H1 (cell line): ENCODE measurements around the gene LRCH1. TPM values are rescaled to one million over a fixed set of nuclear protein-coding genes. Genes with fewer than 3 reads are reported as not detected.

Source experiments
- CTCF ChIA-PET: fragments of 300-600 bp; sonication (Branson Sonifier 250); formaldehyde crosslinking; loops from one replicate; lab custom pipeline; 2021; ENCODE audit not compliant: partially characterized antibody; lab: Charles Lee
- POLR2A ChIA-PET: fragments of 300-600 bp; sonication (Branson Sonifier 250); formaldehyde crosslinking; loops from one replicate; lab custom pipeline; 2021; ENCODE audit warnings: inconsistent platforms; ENCODE audit not compliant: partially characterized antibody; lab: Charles Lee
- DNase-seq, 2 experiments: peaks; one replicate each; pipeline versions ENCODE4 v3.0.0 to v3.0.0-alpha.2; 2010 to 2022; ENCODE audit warnings: low spot score in 2 of 2, low read depth in 1 of 2, mixed read lengths in 1 of 2
- FAIRE-seq: peaks from 2 replicates; lab custom pipeline; 2011; peaks lifted over from hg19 to GRCh38; lab: Jason Lieb, UNC
- H2AFZ ChIP-seq: 2 replicates; pipeline ENCODE4 v1.8.1; 2012; ENCODE audit warnings: low read length, inconsistent platforms
- H2AK5ac ChIP-seq: 2 replicates; pipeline ENCODE4 v1.6.1; 2013; ENCODE audit warnings: low read depth, low read length
- H2BK120ac ChIP-seq: replicated peaks from 2 replicates; pipeline ENCODE3; 2013; ENCODE audit warnings: low read depth, low read length, inconsistent platforms
- H2BK12ac ChIP-seq: 2 replicates; pipeline ENCODE4 v1.6.1; 2013; ENCODE audit warnings: low read depth, low read length
- H2BK15ac ChIP-seq: 2 replicates; pipeline ENCODE4 v1.6.1; 2013; ENCODE audit warnings: low read length
- H2BK20ac ChIP-seq: 2 replicates; pipeline ENCODE4 v1.6.1; 2013; ENCODE audit warnings: low read length
- H2BK5ac ChIP-seq: 2 replicates; pipeline ENCODE4 v1.6.1; 2013; ENCODE audit warnings: low read depth, low read length
- H3K14ac ChIP-seq: 2 replicates; pipeline ENCODE4 v1.6.1; 2013; ENCODE audit warnings: inconsistent platforms; ENCODE audit not compliant: insufficient read length
- H3K18ac ChIP-seq: 2 replicates; pipeline ENCODE4 v1.6.1; 2013; ENCODE audit warnings: low read length; ENCODE audit errors: extremely low read depth
- H3K23ac ChIP-seq: 2 replicates; pipeline ENCODE4 v1.6.1; 2013; ENCODE audit warnings: inconsistent platforms; ENCODE audit not compliant: insufficient read length
- H3K23me2 ChIP-seq: 2 replicates; pipeline ENCODE4 v1.6.1; 2013; ENCODE audit warnings: low read depth, low read length
- H3K27ac ChIP-seq: 2 replicates; pipeline ENCODE4 v1.6.1; 2011; ENCODE audit warnings: low read depth, low read length, inconsistent platforms
- H3K27me3 ChIP-seq, 4 experiments: replicated peaks in 1 of 4; 1 replicate in 1 of 4; 2 replicates in 3 of 4; pipeline versions ENCODE4 v1.6.1 to v1.8.1; 2011 to 2013; ENCODE audit warnings: low read length in 3 of 4, mild to moderate bottlenecking in 3 of 4, inconsistent platforms in 2 of 4, mixed read lengths in 2 of 4, moderate library complexity in 1 of 4; ENCODE audit not compliant: control insufficient read depth in 3 of 4, insufficient read depth in 3 of 4; ENCODE audit errors: extremely low read depth in 1 of 4
- H3K36me3 ChIP-seq, 4 experiments: 2 replicates each; pipeline versions ENCODE4 v1.6.1 to v1.8.1; 2011 to 2013; ENCODE audit warnings: mild to moderate bottlenecking in 4 of 4, low read length in 3 of 4, moderate library complexity in 2 of 4, control low read depth in 1 of 4, inconsistent platforms in 1 of 4; ENCODE audit not compliant: insufficient read depth in 4 of 4, control insufficient read depth in 2 of 4
- H3K4ac ChIP-seq: replicated peaks from 2 replicates; pipeline ENCODE3; 2013; ENCODE audit warnings: low read length, low read depth, mixed read lengths, inconsistent platforms; ENCODE audit not compliant: insufficient read length
- H3K4me1 ChIP-seq, 4 experiments: replicated peaks in 1 of 4; 1 replicate in 1 of 4; 2 replicates in 3 of 4; pipeline versions ENCODE4 v1.6.1 to v1.8.1; 2011 to 2013; ENCODE audit warnings: low read length in 3 of 4, inconsistent platforms in 2 of 4, mixed read lengths in 1 of 4; ENCODE audit not compliant: insufficient read depth in 4 of 4, control insufficient read depth in 3 of 4
- H3K4me2 ChIP-seq, 2 experiments: 2 replicates each; pipeline versions ENCODE4 v1.6.1 to v1.8.1; 2011 to 2013; ENCODE audit warnings: low read depth in 2 of 2, low read length in 2 of 2, control low read depth in 1 of 2, inconsistent platforms in 1 of 2, mild to moderate bottlenecking in 1 of 2; ENCODE audit not compliant: insufficient read depth in 1 of 2
- H3K4me3 ChIP-seq, 4 experiments: fragments of 200-600, 300-600 bp in 1 of 4; sonication (generic), shearing (Covaris generic), sonication (Bioruptor Twin) in 1 of 4; 2 replicates each; pipeline versions ENCODE4 v1.5.1 to v1.8.1; 2011 to 2016; ENCODE audit warnings: low read length in 4 of 4, low read depth in 3 of 4, control low read depth in 2 of 4, inconsistent platforms in 2 of 4, mild to moderate bottlenecking in 2 of 4, mixed read lengths in 1 of 4, moderate library complexity in 1 of 4; ENCODE audit not compliant: insufficient read depth in 2 of 4; ENCODE audit errors: extremely low read depth in 1 of 4
- H3K56ac ChIP-seq: replicated peaks from 2 replicates; pipeline ENCODE3; 2013; ENCODE audit warnings: low read depth, mild to moderate bottlenecking, mixed read lengths, low read length, inconsistent platforms; ENCODE audit not compliant: insufficient read length
- H3K79me1 ChIP-seq: 2 replicates; pipeline ENCODE4 v1.6.1; 2013; ENCODE audit warnings: low read depth, low read length, control low read depth
- H3K79me2 ChIP-seq, 2 experiments: 2 replicates each; pipeline versions ENCODE4 v1.6.1 to v1.8.1; 2012 to 2013; ENCODE audit warnings: low read length in 2 of 2, mild to moderate bottlenecking in 2 of 2, inconsistent platforms in 1 of 2; ENCODE audit not compliant: insufficient read depth in 2 of 2, control insufficient read depth in 1 of 2
- H3K9ac ChIP-seq, 4 experiments: replicated peaks in 1 of 4; 1 replicate in 1 of 4; 2 replicates in 3 of 4; pipeline versions ENCODE4 v1.6.1 to v1.8.1; 2011 to 2013; ENCODE audit warnings: low read depth in 3 of 4, low read length in 3 of 4, control low read depth in 2 of 4, mild to moderate bottlenecking in 2 of 4, moderate library complexity in 2 of 4, inconsistent platforms in 1 of 4; ENCODE audit errors: extremely low read depth in 1 of 4
- H3K9me3 ChIP-seq, 2 experiments: 2 replicates each; pipeline versions ENCODE4 v1.6.1 to v1.8.1; 2012 to 2013; ENCODE audit warnings: mild to moderate bottlenecking in 2 of 2, moderate library complexity in 2 of 2, control low read depth in 1 of 2, inconsistent platforms in 1 of 2, low read depth in 1 of 2, low read length in 1 of 2, mixed read lengths in 1 of 2; ENCODE audit not compliant: insufficient read depth in 2 of 2
- H4K20me1 ChIP-seq, 2 experiments: replicated peaks in 1 of 2; 2 replicates each; pipeline versions ENCODE3 to v1.8.1; 2011 to 2013; ENCODE audit warnings: inconsistent platforms in 2 of 2, low read length in 2 of 2, mild to moderate bottlenecking in 1 of 2; ENCODE audit not compliant: insufficient read depth in 2 of 2, control insufficient read depth in 1 of 2
- H4K5ac ChIP-seq: 2 replicates; pipeline ENCODE4 v1.6.1; 2013; ENCODE audit warnings: low read length, low read depth, mixed read lengths, inconsistent platforms; ENCODE audit not compliant: insufficient read length
- H4K8ac ChIP-seq: 2 replicates; pipeline ENCODE4 v1.8.0; 2013; ENCODE audit warnings: mild to moderate bottlenecking, moderate library complexity, low read length, inconsistent platforms; ENCODE audit not compliant: insufficient read depth; ENCODE audit errors: extremely low read depth
- H4K91ac ChIP-seq: replicated peaks from 2 replicates; pipeline ENCODE3; 2013; ENCODE audit warnings: low read length, mixed read lengths, inconsistent platforms; ENCODE audit not compliant: insufficient read length
- BACH1 ChIP-seq: IDR thresholded peaks from 2 replicates; pipeline ENCODE4 v1.6.1; 2012; ENCODE audit warnings: low read length, improper control_type of control experiment
- BCL11A ChIP-seq, 2 experiments: IDR thresholded peaks; one replicate each; pipeline ENCODE4 v1.6.1; 2011; ENCODE audit warnings: low read depth in 2 of 2, low read length in 2 of 2, mild to moderate bottlenecking in 2 of 2
- CBX5 ChIP-seq: fragments of 300-800, 300-1000 bp; sonication (generic); IDR thresholded peaks from 2 replicates; pipeline ENCODE4 v1.7.1; 2016; ENCODE audit warnings: antibody characterized with exemption, low read length, low read depth
- CHD1 ChIP-seq: IDR thresholded peaks from 2 replicates; pipeline ENCODE4 v1.6.1; 2012; ENCODE audit warnings: low read depth, low read length, improper control_type of control experiment
- CHD2 ChIP-seq: IDR thresholded peaks from 2 replicates; pipeline ENCODE4 v1.6.1; 2012; ENCODE audit warnings: low read length, improper control_type of control experiment
- GABPA ChIP-seq: IDR thresholded peaks from 2 replicates; pipeline ENCODE4 v1.6.1; 2011; ENCODE audit warnings: mild to moderate bottlenecking, low read length, moderate library complexity, borderline replicate concordance; ENCODE audit not compliant: insufficient read depth
- HDAC6 ChIP-seq: IDR thresholded peaks from one replicate; pipeline ENCODE4 v1.7.1; 2012; ENCODE audit warnings: low read depth, mild to moderate bottlenecking, inconsistent platforms, low read length, moderate library complexity
- JUN ChIP-seq: IDR thresholded peaks from 2 replicates; pipeline ENCODE4 v1.6.1; 2011; ENCODE audit warnings: low read depth, mild to moderate bottlenecking, improper control_type of control experiment, low read length
- KDM1A ChIP-seq: fragments of 200-600, 300-600 bp; sonication (generic); IDR thresholded peaks from 2 replicates; pipeline ENCODE4 v1.7.1; 2016; ENCODE audit warnings: mild to moderate bottlenecking, low read length, borderline replicate concordance
- NANOG ChIP-seq: IDR thresholded peaks from 2 replicates; pipeline ENCODE4 v1.6.1; 2011; ENCODE audit warnings: low read length, low read depth, mild to moderate bottlenecking, inconsistent platforms; ENCODE audit not compliant: insufficient read depth, poor library complexity, severe bottlenecking
- POLR2A ChIP-seq, 2 experiments: IDR thresholded peaks; 1 replicate in 1 of 2; 2 replicates in 1 of 2; pipeline ENCODE4 v1.6.1; 2011; ENCODE audit warnings: low read depth in 2 of 2, low read length in 2 of 2, mild to moderate bottlenecking in 2 of 2; ENCODE audit errors: control extremely low read depth in 1 of 2
- RNF2 ChIP-seq: fragments of 200-900, 300-1000 bp; sonication (generic); IDR thresholded peaks from 2 replicates; pipeline ENCODE4 v1.7.1; 2016; ENCODE audit warnings: borderline replicate concordance, low read depth, mild to moderate bottlenecking, antibody characterized with exemption, low read length; ENCODE audit not compliant: poor library complexity, severe bottlenecking; ENCODE audit errors: missing control alignments
- RXRA ChIP-seq: IDR thresholded peaks from 2 replicates; pipeline ENCODE4 v1.6.1; 2011; ENCODE audit warnings: low read depth, mild to moderate bottlenecking, low read length, moderate library complexity; ENCODE audit not compliant: insufficient read depth
- SIRT6 ChIP-seq: IDR thresholded peaks from one replicate; pipeline ENCODE4 v1.7.1; 2012; ENCODE audit warnings: low read length, inconsistent platforms
- TAF1 ChIP-seq: IDR thresholded peaks from 2 replicates; pipeline ENCODE4 v1.6.1; 2011; ENCODE audit warnings: mild to moderate bottlenecking, low read depth, low read length
- TEAD4 ChIP-seq: IDR thresholded peaks from 2 replicates; pipeline ENCODE4 v1.6.1; 2012; ENCODE audit warnings: low read depth, low read length, inconsistent platforms, mixed read lengths
- WGBS, 2 experiments: shearing (Covaris generic) in 1 of 2; methylation state at CpG; one replicate each; pipeline versions ENCODE4 v1.1.6 to v1.1.7; 2013 to 2015; ENCODE audit warnings: low lambda C conversion rate in 2 of 2, mixed read lengths in 2 of 2, inconsistent platforms in 1 of 2, low coverage in 1 of 2, missing lambda C conversion rate in 1 of 2; ENCODE audit not compliant: insufficient replicate concordance in 2 of 2, insufficient coverage in 1 of 2, insufficient read length in 1 of 2; ENCODE audit errors: extremely low coverage in 1 of 2, missing lambda C conversion rate in 1 of 2; 5-methylcytosine and 5-hydroxymethylcytosine counted together
- polyA plus RNA-seq, 7 experiments: library from polyadenylated mRNA; depleted of rRNA in 3 of 7; stranded (reverse) in 5 of 7; unstranded in 2 of 7; fragments of >200 nt in 5 of 7; fragments of 200-250 nt in 2 of 7; gene quantifications; 1 replicate in 5 of 7; 2 replicates in 1 of 7; 4 replicates in 1 of 7; pipeline versions ENCODE4 v1.2.1 to v1.2.3, GENCODE V29; 2011 to 2013; ENCODE audit warnings: missing spikeins in 2 of 7, mixed read lengths in 2 of 7
- total RNA-seq: library from RNA; stranded (reverse); fragmentation: NEBNext Ultra II Directional; extraction: Animal tissue kit (Norgen Biotek cat#: 25700); gene quantifications from 2 replicates; pipeline ENCODE4 v1.2.1, GENCODE V29; 2021

The LRCH1 gene
- total and polyA plus RNA-seq, 2 of the 8 experiments (the other 6 are each of a cell fraction or from before 2014, with no cell fraction given) = 3.0 to 10.1 TPM

GRCh38 chr13:46520166-46520565, 32.8 kb upstream of the LRCH1 start:
- H3K14ac ChIP-seq = no peak overlapping the region
- FAIRE-seq (no peak), DNase-seq (no peak)
- no peak overlapping the region for H3K23ac ChIP-seq
- H2BK15ac ChIP-seq = no peak overlapping the region
- H3K79me1 ChIP-seq = no peaks in the 10 kb centered on the region
- H3K36me3 ChIP-seq = no peaks in the 10 kb centered on the region
- 0 out of 4 replicates have a peak, but pooled peaks cover 0 to 3% of the 10 kb centered on the region in 2 experiments for H3K9me3 ChIP-seq
- H4K91ac ChIP-seq = no peak overlapping the region
- H2BK120ac ChIP-seq = no peak overlapping the region
- 94% methylated on average over 2 of the region's 2 CpGs; no CpG with 5 or more reads in 1 of the 2 experiments for WGBS, 2 experiments
- no peak overlapping the region for H2BK5ac ChIP-seq
- H4K20me1 ChIP-seq = no peaks in the 10 kb centered on the region
- H2BK12ac ChIP-seq = no peak overlapping the region
- H3K27ac ChIP-seq = no peak overlapping the region
- CTCF ChIA-PET = interaction anchor here (0.6 to 0.8 kb wide), 3 partner anchors 16 to 247 kb away, joined by 3 to 4 read pairs (median 3); no protein-coding TSS in a partner anchor
- H3K79me2 ChIP-seq = no peaks in the 10 kb centered on the region
- H3K4ac ChIP-seq = no peak overlapping the region
- no peak overlapping the region for H4K5ac ChIP-seq
- no peak overlapping the region for H3K4me2 ChIP-seq
- peaks cover 0 to 4% (median 0%) of the 10 kb centered on the region in 4 experiments; a peak in 1 of 7 replicates for H3K4me1 ChIP-seq
- no peak overlapping the region for H3K56ac ChIP-seq
- H3K27me3 ChIP-seq = no peaks in the 10 kb centered on the region
- no peak overlapping the region for H4K8ac ChIP-seq
- POLR2A ChIA-PET = no interaction called here
- H2AK5ac ChIP-seq = no peak overlapping the region
- H3K23me2 ChIP-seq = no peaks in the 10 kb centered on the region
- H3K9ac ChIP-seq = no peak overlapping the region
- no peak overlapping the region for H2AFZ ChIP-seq
- H3K4me3 ChIP-seq = no peak overlapping the region
- no peak overlapping the region for H3K18ac ChIP-seq
- H2BK20ac ChIP-seq = no peak overlapping the region
- TF ChIP-seq SIRT6 (no peak), HDAC6 (no peak), TEAD4 (no peak), RXRA (no peak), KDM1A (no peak), CHD1 (no peak), BCL11A (IDR thresholded peaks at IDR 0.05; ENCODE audit: low read depth in 2 of 2, low read length in 2 of 2) (no peak), CBX5 (no peak), NANOG (no peak), GABPA (no peak), RNF2 (no peak), TAF1 (no peak), POLR2A (IDR thresholded peaks at IDR 0.05; ENCODE audit: control extremely low read depth in 1 of 2, low read depth in 2 of 2, low read length in 2 of 2) (no peak), CHD2 (no peak), BACH1 (no peak), JUN (no peak)
